Right atrium auricular region (tissue), 2 donors: ENCODE results near the gene GABBR2. TPM values are rescaled to one million over a fixed set of nuclear protein-coding genes. Genes with fewer than 3 reads are reported as not detected.

Experiments
- DNase-seq: peaks from one replicate; pipeline ENCODE4 v3.0.0-alpha.2; 2019; ENCODE audit warnings: low spot score
- H3K27ac ChIP-seq, 2 donors: fragments of 200-600 bp; sonication (generic); 1 replicate in 1 of 2; 2 replicates in 1 of 2; pipeline ENCODE4 v1.5.1; 2016 to 2019
- H3K27me3 ChIP-seq, 2 donors: fragments of 200-600 bp; sonication (generic); one replicate each; pipeline versions ENCODE4 v1.5.1 to v1.6.0; 2017 to 2019
- H3K36me3 ChIP-seq: fragments of 200-600 bp; sonication (generic); one replicate; pipeline ENCODE4 v1.5.1; 2016
- H3K4me1 ChIP-seq, 2 donors: fragments of 200-600 bp; sonication (generic); one replicate each; pipeline versions ENCODE4 v1.5.1 to v1.6.0; 2017 to 2019
- H3K4me3 ChIP-seq, 2 donors: fragments of 200-600 bp; sonication (generic); 1 replicate in 1 of 2; 2 replicates in 1 of 2; pipeline ENCODE4 v1.5.1; 2017 to 2019; ENCODE audit warnings: mild to moderate bottlenecking in 1 of 2, moderate library complexity in 1 of 2
- H3K9me3 ChIP-seq, 2 donors: fragments of 200-600 bp; sonication (generic); one replicate each; pipeline ENCODE4 v1.5.1; 2019
- CTCF ChIP-seq, 2 donors: fragments of 200-600 bp; sonication (generic); IDR thresholded peaks; one replicate each; pipeline ENCODE4 v1.5.1; 2019; ENCODE audit warnings: antibody characterized with exemption in 2 of 2
- total RNA-seq, 2 donors: library from RNA; depleted of rRNA; stranded (reverse); fragments of >200 nt; gene quantifications; one replicate each; pipeline ENCODE4 v1.1.0, GENCODE V29; 2016

GABBR2 gene
- total RNA-seq, 2 donors from 2014 or later, result 0.22 TPM; not detected in 1

GRCh38 chr9:98559561-98559960 lies 149.2 kb downstream of the GABBR2 start:
- H3K27me3 ChIP-seq, result no peaks in the 10 kb centered on the region
- no peaks in the 10 kb centered on the region for H3K36me3 ChIP-seq
- H3K27ac ChIP-seq, result no peak overlapping the region
- no peak overlapping the region for H3K4me3 ChIP-seq
- H3K9me3 ChIP-seq, result no peaks in the 10 kb centered on the region
- no peak for DNase-seq
- no peak for TF ChIP-seq CTCF (IDR thresholded peaks at IDR 0.05)
- no peaks in the 10 kb centered on the region for H3K4me1 ChIP-seq

GRCh38 chr9:98558575-98558974 lies 150.2 kb downstream of the GABBR2 start:
- peak; percentile 50 for DNase-seq
- no peak overlapping the region for H3K27ac ChIP-seq
- no peak overlapping the region for H3K4me3 ChIP-seq
- H3K9me3 ChIP-seq, result no peaks in the 10 kb centered on the region
- no peaks in the 10 kb centered on the region for H3K27me3 ChIP-seq
- H3K4me1 ChIP-seq, result no peaks in the 10 kb centered on the region
- no peaks in the 10 kb centered on the region for H3K36me3 ChIP-seq
- TF ChIP-seq CTCF (IDR thresholded peaks at IDR 0.05), result no peak

- no peaks in the 10 kb centered on the region for H3K27me3 ChIP-seq
- H3K36me3 ChIP-seq, result no peaks in the 10 kb centered on the region
- H3K4me3 ChIP-seq, result no peak overlapping the region
- H3K27ac ChIP-seq, result no peak overlapping the region
- H3K4me1 ChIP-seq, result no peaks in the 10 kb centered on the region
- DNase-seq, result peak; percentile 30
- TF ChIP-seq CTCF (IDR thresholded peaks at IDR 0.05), result no peak
- H3K9me3 ChIP-seq, result no peaks in the 10 kb centered on the region
These were observed 152.2 kb downstream of the GABBR2 start for GRCh38 chr9:98556511-98556910.

GRCh38 chr9:98555651-98556465 lies 152.9 kb downstream of the GABBR2 start:
- Histone ChIP-seq H3K36me3 (no peaks in the 10 kb centered on the region), H3K4me1 (no peaks in the 10 kb centered on the region), H3K4me3 (no peak overlapping the region), H3K27ac (no peak overlapping the region), H3K9me3 (no peaks in the 10 kb centered on the region), H3K27me3 (no peaks in the 10 kb centered on the region)
- DNase-seq, result peak; percentile 21
- TF ChIP-seq CTCF (IDR thresholded peaks at IDR 0.05), result no peak

GRCh38 chr9:98554752-98555151 lies 154.0 kb downstream of the GABBR2 start:
- no peak overlapping the region for H3K4me3 ChIP-seq
- no peak overlapping the region for H3K27ac ChIP-seq

More at GRCh38 chr9:98554752-98555151, 154.0 kb downstream of the GABBR2 start:
- Histone ChIP-seq H3K27me3 (no peaks in the 10 kb centered on the region), H3K36me3 (no peaks in the 10 kb centered on the region), H3K4me1 (no peaks in the 10 kb centered on the region), H3K9me3 (no peaks in the 10 kb centered on the region)
- TF ChIP-seq CTCF (IDR thresholded peaks at IDR 0.05), result no peak
- DNase-seq, result no peak
